ENCODE results near the gene MFGE8.

The MFGE8 gene

GRCh38 chr15:88900309-88900981, 12.7 kb downstream of the MFGE8 start:
- DNase-seq (ENCODE audit: low read depth in 2 of 3, low spot score in 1 of 3) = no peak

- DNase-seq (ENCODE audit: low read depth in 2 of 3, low spot score in 1 of 3) = no peak
These were observed 13.9 kb downstream of the MFGE8 start for GRCh38 chr15:88899251-88899650.

GRCh38 chr15:88898736-88899135, 14.4 kb downstream of the MFGE8 start:
- DNase-seq (ENCODE audit: low read depth in 2 of 3, low spot score in 1 of 3) = no peak

- DNase-seq (ENCODE audit: low read depth in 2 of 3, low spot score in 1 of 3) = peak; percentile 61 to 80 (median 71)
These were observed 15.6 kb downstream of the MFGE8 start for GRCh38 chr15:88897456-88898194.

GRCh38 chr15:88897142-88897455, 16.1 kb downstream of the MFGE8 start:
- no peak for DNase-seq (ENCODE audit: low read depth in 2 of 3, low spot score in 1 of 3)

GRCh38 chr15:88896333-88897033, 16.7 kb downstream of the MFGE8 start:
- no peak for DNase-seq (ENCODE audit: low read depth in 2 of 3, low spot score in 1 of 3)

- peak; percentile 46 to 60 (median 60) for DNase-seq (ENCODE audit: low read depth in 2 of 3, low spot score in 1 of 3)
These were observed 18.1 kb downstream of the MFGE8 start, which contains the start of gene HAPLN3 for GRCh38 chr15:88894819-88895767. Gene HAPLN3, minus strand, starts transcription at chr15:88895544. Its CDS starts 8,246 bp downstream, at chr15:88887298.

GRCh38 chr15:88894348-88894818, 18.8 kb downstream of the MFGE8 start:
- peak; percentile 76 to 85 (median 80) for DNase-seq (ENCODE audit: low read depth in 2 of 3, low spot score in 1 of 3)

GRCh38 chr15:88891540-88892254, 21.5 kb downstream of the MFGE8 start:
- no peak for DNase-seq (ENCODE audit: low read depth in 2 of 3, low spot score in 1 of 3)

- DNase-seq (ENCODE audit: low read depth in 2 of 3, low spot score in 1 of 3) = no peak
These were observed 22.7 kb downstream of the MFGE8 start for GRCh38 chr15:88890495-88890894.

GRCh38 chr15:88888719-88889118, 24.5 kb downstream of the MFGE8 start:
- DNase-seq (ENCODE audit: low read depth in 2 of 3, low spot score in 1 of 3) = no peak

GRCh38 chr15:88887068-88887580, 26.1 kb downstream of the MFGE8 start:
- no peak for DNase-seq (ENCODE audit: low read depth in 2 of 3, low spot score in 1 of 3)

GRCh38 chr15:88882785-88883184, 30.4 kb downstream of the MFGE8 start:
- DNase-seq (ENCODE audit: low read depth in 2 of 3, low spot score in 1 of 3) = no peak

- DNase-seq (ENCODE audit: low read depth in 2 of 3, low spot score in 1 of 3) = no peak
These were observed 31.4 kb downstream of the MFGE8 start for GRCh38 chr15:88881775-88882174.

- DNase-seq (ENCODE audit: low read depth in 2 of 3, low spot score in 1 of 3) = no peak
These were observed 32.0 kb downstream of the MFGE8 start for GRCh38 chr15:88880944-88881740.

- peak in 1 of 3 donors; percentile 16 for DNase-seq (ENCODE audit: low read depth in 2 of 3, low spot score in 1 of 3)
These were observed 34.4 kb downstream of the MFGE8 start for GRCh38 chr15:88878720-88879184.

GRCh38 chr15:88877906-88878305, 35.3 kb downstream of the MFGE8 start:
- no peak for DNase-seq (ENCODE audit: low read depth in 2 of 3, low spot score in 1 of 3)

GRCh38 chr15:88877415-88877814, 35.8 kb downstream of the MFGE8 start:
- no peak for DNase-seq (ENCODE audit: low read depth in 2 of 3, low spot score in 1 of 3)

GRCh38 chr15:88876573-88876972, 36.6 kb downstream of the MFGE8 start:
- DNase-seq (ENCODE audit: low read depth in 2 of 3, low spot score in 1 of 3) = no peak

Data from stimulated activated CD4-positive, alpha-beta T cell treated with anti-CD3 and anti-CD28 coated beads, Interleukin-12 subunit alpha, Interleukin-12 subunit beta, amount 100 ng/mL, for 48 hours (primary cell).